RPMI8226 (cell line): ENCODE results near the gene SYT15.
"Not testable (repeated sequence)": the region's sequence is repeated elsewhere in the genome, so short reads cannot be mapped to it uniquely, and the experiment has no call there.

Source experiments
- DNase-seq: peaks from one replicate; pipeline ENCODE4 v3.0.0-alpha.2; 2015

SYT15 gene

GRCh38 chr10:46594453-46595063 lies 15.6 kb downstream of the SYT15 start:
- DNase-seq, result not testable (repeated sequence)

DNA sequence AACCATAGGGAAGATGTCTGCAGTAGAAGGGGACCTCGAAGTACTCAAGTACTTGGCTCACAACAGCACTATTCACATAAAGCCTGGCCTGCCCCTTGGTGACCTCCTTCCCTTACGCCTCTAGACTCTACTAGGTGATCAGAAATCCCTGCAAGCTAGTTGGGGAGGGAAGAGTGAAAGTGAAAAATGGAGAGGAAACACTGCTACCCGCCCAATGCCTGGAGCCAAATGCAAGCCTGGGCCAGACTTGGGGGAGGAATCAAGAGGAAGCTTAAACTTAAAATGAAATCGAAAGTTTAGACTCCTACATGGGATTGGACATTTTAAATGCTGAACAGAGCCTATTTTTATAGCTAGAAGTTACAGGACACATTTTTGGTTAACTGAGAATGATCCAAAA lies 17.6 kb downstream of the SYT15 start:
- DNase-seq, result not testable (repeated sequence)

GRCh38 chr10:46597616-46598246 lies 18.8 kb downstream of the SYT15 start:
- not testable (repeated sequence) for DNase-seq

DNA sequence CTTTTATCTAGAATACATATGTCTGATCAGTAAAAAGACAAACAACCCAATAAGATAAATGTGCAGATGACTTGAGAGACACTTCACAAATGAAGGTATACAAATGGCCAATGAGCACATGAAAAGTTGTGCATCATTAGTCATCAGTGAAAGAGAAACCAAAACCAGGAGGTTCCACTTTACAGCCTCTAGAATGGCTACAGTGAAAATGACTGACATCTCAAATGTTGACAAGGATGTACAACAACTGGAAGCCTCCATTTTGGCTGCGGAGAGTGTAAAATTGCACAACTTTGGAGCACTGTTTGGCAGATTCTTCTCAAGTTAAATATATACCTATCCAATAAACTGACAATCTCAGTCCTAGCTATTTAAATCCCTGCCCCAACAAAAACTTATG lies 21.6 kb downstream of the SYT15 start:
- not testable (repeated sequence) for DNase-seq

DNA sequence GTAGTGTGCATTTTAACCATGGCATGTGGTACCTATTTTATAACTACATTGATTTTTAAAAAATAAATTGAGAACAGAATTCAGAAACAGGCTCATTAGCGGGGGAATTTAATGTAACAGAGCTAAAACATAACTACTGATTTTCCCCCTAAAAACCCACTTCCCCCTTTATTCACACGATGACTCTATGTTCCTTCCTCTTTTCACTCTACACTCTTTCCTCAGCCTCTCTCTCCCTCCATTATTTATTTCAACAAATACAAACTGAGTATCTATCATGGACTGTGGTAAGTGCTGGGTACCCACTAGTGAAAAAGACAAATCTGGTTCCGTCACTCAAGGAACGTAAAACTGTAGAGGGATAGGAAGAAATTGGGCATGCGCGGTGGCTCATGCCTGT lies 36.6 kb downstream of the SYT15 start:
- DNase-seq, result not testable (repeated sequence)

GRCh38 chr10:46616227-46616626 lies 37.3 kb downstream of the SYT15 start:
- not testable (repeated sequence) for DNase-seq

- DNase-seq, result not testable (repeated sequence)
Measured at GRCh38 chr10:46617134-46617533, 38.2 kb downstream of the SYT15 start.

DNA sequence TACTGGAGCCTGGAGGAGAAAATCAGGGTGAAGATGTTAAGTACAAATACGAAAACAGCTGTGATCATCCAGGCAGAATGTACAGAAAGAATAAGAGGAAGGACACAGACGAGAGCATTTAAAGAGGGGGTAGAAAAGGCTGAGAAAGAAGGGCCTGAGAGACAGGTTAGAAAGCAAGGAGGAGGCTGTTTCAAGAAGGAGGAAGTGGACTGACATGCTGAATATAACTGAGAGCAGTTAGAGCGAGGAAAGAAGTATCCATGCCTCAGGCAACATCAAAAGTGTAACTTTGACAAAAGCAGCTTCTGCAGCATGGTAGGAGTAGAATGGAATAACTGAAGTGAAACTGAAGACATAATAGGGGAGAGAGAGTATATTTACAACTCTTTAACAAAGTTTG lies 39.0 kb downstream of the SYT15 start:
- DNase-seq, result not testable (repeated sequence)

DNA sequence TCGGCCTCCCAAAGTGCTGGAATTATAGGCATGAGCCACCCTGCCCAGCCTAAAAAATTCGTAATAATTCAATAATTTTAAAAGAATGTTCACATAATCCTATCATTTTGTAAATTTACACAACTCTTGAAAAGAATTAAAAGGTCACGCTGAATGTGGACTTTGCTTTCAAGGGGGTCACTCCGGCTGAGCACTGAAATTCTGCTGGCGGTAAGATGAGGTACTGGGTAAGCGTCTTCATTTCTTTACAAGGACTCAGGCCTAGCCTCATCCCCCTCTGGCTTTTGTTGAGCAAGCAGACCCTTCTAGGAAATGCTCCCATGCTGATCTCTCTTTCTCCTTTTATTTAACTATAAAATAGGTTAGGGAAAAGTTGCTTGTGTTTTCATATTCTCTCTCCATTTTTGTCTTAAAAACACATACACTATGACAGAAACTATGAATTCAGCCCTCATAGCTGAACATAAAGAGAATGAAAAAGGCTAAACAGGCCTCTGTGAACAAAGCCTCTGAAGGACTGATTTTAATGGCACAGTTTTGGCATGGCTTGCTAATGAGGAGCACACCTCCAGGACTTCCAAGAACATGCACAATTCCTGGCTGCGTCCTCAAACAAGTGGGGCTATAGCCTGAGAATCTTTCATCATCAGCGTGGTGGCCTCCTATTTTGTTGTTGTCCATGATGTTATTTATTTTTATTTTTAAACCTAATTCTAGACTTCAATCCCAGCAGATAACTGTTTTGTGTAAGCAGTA lies 45.1 kb downstream of the SYT15 start:
- not testable (repeated sequence) for DNase-seq

- not testable (repeated sequence) for DNase-seq
Measured at GRCh38 chr10:46629805-46630204, 50.9 kb downstream of the SYT15 start.

DNA sequence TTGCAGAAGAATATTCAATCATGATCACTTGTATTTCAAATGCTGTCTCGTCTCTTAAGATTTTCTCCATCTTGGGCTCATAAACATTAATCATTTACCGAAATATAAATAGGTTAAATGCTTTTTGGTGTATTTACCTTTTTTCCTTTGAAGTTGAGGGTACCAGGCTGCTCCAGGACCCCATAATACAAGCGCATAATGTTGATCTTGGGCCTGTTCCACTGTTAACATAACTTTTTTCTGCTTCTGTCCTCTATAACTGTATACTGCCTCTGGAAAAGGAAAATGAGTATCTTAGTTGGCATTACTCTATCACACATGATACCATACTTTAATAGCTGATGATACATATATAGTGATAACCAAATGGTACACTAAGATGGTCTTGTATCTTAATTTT lies 51.9 kb downstream of the SYT15 start:
- DNase-seq, result not testable (repeated sequence)

DNA sequence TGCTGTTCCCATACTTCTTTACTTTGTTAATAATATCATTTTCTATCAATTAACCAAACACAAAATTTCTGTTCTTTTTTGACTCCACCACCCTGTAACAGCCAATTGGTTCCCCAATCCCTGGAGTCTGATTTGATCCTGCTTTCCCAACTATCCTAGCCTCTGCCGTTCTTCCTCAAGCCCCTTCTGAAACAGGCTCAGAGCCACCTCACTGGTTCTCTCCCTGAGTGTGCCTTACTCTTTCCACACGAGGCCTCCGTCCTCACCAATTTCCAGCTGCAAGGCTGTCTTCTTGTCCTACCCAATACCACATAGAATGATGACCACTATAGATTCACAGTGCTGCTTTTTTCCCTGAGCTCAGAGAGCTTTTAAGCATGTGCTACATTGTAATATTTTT lies 52.8 kb downstream of the SYT15 start:
- DNase-seq, result not testable (repeated sequence)

DNA sequence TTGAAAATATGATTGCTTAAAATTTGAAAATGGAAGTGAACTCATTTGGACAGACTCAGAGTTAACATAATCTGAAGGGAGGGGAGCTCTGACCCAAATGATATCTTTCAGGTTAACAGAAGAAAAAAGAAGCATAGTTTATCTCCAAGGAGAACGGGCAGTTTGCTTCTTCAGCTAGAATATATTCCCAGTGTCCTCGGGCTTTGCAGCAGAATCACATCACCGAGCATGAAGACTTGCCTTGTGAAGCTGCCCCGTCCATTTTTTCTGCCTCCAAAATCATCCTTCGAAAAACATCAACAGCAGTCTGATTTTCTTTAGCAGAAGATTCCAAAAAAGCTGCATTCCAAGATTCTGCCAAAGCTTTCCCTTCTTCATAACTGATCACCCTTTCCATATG lies 55.8 kb downstream of the SYT15 start:
- DNase-seq, result not testable (repeated sequence)

- not testable (repeated sequence) for DNase-seq
Measured at GRCh38 chr10:46635364-46635959, 56.5 kb downstream of the SYT15 start.

GRCh38 chr10:46640005-46640404 lies 61.1 kb downstream of the SYT15 start:
- not testable (repeated sequence) for DNase-seq
